K562 (cell line): ENCODE results near the gene MKNK2. TPM values are rescaled to one million over a fixed set of nuclear protein-coding genes. Genes with fewer than 3 reads are reported as not detected.

Source experiments
- CBX1 ChIP-seq: sonication (generic); IDR thresholded peaks from 2 replicates; pipeline ENCODE4 v1.6.1; 2016; ENCODE audit warnings: antibody characterized with exemption, low read depth, mild to moderate bottlenecking
- CCAR2 ChIP-seq: fragments of 200-400 bp; formaldehyde crosslinking; IDR thresholded peaks from 2 replicates; pipeline ENCODE4 v1.6.1; 2017; ENCODE audit warnings: mild to moderate bottlenecking, low read depth, low read length
- NR4A1 ChIP-seq, 2 experiments: fragments of 250-450 bp in 1 of 2; fragments of 450-650 bp in 1 of 2; sonication (Bioruptor Pico) in 1 of 2; IDR thresholded peaks; 2 replicates each; pipeline versions ENCODE4 v1.4.0 to v1.6.1; 2016 to 2020; ENCODE audit warnings: mild to moderate bottlenecking in 2 of 2, missing compliant biosample characterization in 1 of 2, missing genetic modification characterization in 1 of 2, moderate library complexity in 1 of 2
- SPI1 ChIP-seq: IDR thresholded peaks from 2 replicates; pipeline ENCODE4 v1.6.1; 2011; ENCODE audit warnings: low read depth, low read length, control low read depth, borderline replicate concordance
- STAG1 ChIP-seq: sonication (generic); formaldehyde crosslinking; IDR thresholded peaks from 2 replicates; pipeline ENCODE4 v1.5.0; 2020; ENCODE audit warnings: missing genetic modification reagents, borderline replicate concordance
- ZMIZ1 ChIP-seq, 2 experiments: fragments of 150-350 bp in 1 of 2; IDR thresholded peaks; 2 replicates each; pipeline ENCODE4 v1.6.1; 2012 to 2016; ENCODE audit warnings: low read depth in 2 of 2, low read length in 2 of 2, mild to moderate bottlenecking in 1 of 2, moderate library complexity in 1 of 2
- ZNF282 ChIP-seq: sonication (generic); formaldehyde crosslinking; IDR thresholded peaks from 2 replicates; pipeline ENCODE4 v1.8.1; 2023; ENCODE audit warnings: missing genetic modification reagents
- ZNF518B ChIP-seq: fragments of 250-450 bp; sonication (Bioruptor Pico); IDR thresholded peaks from 2 replicates; pipeline ENCODE4 v1.5.0; 2021; ENCODE audit warnings: mild to moderate bottlenecking, moderate library complexity
- polyA plus RNA-seq, 8 experiments: library from polyadenylated mRNA; depleted of rRNA in 4 of 8; stranded (reverse) in 5 of 8; unstranded in 3 of 8; fragments of >200 nt; fragmentation: Nextera tagmentation in 2 of 8; fragmentation: Illumina TruSeq in 1 of 8; extraction: Ambion mirVana in 2 of 8; extraction: Trizol in 1 of 8; gene quantifications; 2 replicates each; pipeline versions ENCODE4 v1.2.1 to v1.2.3, GENCODE V29; 2011 to 2014; ENCODE audit warnings: inconsistent platforms in 1 of 8, missing spikeins in 1 of 8
- total RNA-seq, 7 experiments: library from RNA; depleted of rRNA in 6 of 7; stranded (reverse); fragments of >200 nt in 6 of 7; fragmentation: Illumina TruSeq in 2 of 7; extraction: Trizol in 2 of 7; gene quantifications; 2 replicates each; pipeline versions ENCODE4 v1.2.1 to v1.2.3, GENCODE V29; 2011 to 2021; ENCODE audit warnings: low replicate concordance in 1 of 7
- TF ChIP-seq, protein P1 (sequence below): fragments of 450-650 bp; formaldehyde crosslinking; IDR thresholded peaks from 2 replicates; pipeline ENCODE4 v1.4.0; 2020; ENCODE audit warnings: mild to moderate bottlenecking, moderate library complexity
- TF ChIP-seq, protein P2 (sequence below): sonication (generic); formaldehyde crosslinking; IDR thresholded peaks from 2 replicates; pipeline ENCODE4 v1.8.0; 2023; ENCODE audit warnings: missing genetic modification reagents, mild to moderate bottlenecking, borderline replicate concordance

The MKNK2 gene
- total and polyA plus RNA-seq, 9 of the 15 experiments (the other 6 are each of a cell fraction or from before 2014, with no cell fraction given), result 5.1 to 191 (median 51.9) TPM

DNA sequence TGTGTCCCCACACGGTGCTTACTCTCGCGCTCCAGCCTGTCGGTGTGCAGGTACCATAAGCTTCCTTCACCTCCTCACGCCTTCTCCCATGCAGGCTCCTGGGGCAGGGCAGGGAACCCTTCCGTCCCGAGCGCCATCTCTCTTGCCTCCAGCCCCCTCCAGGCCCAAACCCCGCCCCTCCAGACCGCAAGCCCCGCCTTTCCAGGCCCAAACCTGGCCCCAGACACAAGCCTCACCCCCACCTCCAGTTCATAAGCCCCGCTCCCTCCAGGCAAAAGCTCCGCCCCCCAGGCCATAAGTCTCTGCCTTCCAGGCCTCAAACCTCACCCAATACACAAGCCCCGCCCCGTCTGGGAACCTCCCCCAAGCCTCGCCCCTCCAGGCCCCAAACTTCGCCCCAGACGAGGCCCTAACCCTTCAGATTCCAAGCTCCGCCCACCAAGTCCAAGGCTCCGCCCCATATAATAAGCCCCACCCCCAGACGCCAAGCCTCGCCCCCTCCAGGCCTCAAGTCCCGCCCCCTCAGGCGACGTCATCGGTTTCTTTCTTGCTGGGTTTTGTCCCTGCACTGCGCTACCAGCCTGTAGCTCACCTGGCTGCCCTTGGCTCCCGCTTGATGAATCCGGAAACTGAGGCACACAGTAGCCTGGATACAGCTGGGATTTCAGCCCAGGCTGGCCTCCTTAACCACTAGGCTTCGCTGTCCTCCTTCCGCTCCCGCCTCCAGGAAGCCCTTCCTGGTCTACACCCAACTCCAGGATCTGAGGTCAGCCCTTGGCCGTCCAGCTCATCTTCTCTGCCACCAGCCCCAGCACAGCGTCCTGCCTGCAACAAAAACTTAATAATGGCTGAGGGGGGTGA is 16.1 kb downstream of the MKNK2 start (continued):
- no peak for TF ChIP-seq SPI1
- no peak for TF ChIP-seq ZNF282 (CRISPR knock-in tag)
- TF ChIP-seq STAG1 (CRISPR knock-in tag), result no peak
- TF ChIP-seq ZMIZ1 (IDR thresholded peaks at IDR 0.05; ENCODE audit: low read depth in 2 of 2, low read length in 2 of 2), result no peak
- peak; percentile 82 for TF ChIP-seq CBX1
- TF ChIP-seq ZNF518B (CRISPR knock-in tag), result no peak
- TF ChIP-seq, protein P1, sequence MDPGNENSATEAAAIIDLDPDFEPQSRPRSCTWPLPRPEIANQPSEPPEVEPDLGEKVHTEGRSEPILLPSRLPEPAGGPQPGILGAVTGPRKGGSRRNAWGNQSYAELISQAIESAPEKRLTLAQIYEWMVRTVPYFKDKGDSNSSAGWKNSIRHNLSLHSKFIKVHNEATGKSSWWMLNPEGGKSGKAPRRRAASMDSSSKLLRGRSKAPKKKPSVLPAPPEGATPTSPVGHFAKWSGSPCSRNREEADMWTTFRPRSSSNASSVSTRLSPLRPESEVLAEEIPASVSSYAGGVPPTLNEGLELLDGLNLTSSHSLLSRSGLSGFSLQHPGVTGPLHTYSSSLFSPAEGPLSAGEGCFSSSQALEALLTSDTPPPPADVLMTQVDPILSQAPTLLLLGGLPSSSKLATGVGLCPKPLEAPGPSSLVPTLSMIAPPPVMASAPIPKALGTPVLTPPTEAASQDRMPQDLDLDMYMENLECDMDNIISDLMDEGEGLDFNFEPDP, result no peak
- no peak for TF ChIP-seq NR4A1 (CRISPR knock-in tag; IDR thresholded peaks at IDR 0.05)
- no peak for TF ChIP-seq NR4A1 (tag; IDR thresholded peaks at IDR 0.05)
- TF ChIP-seq, protein P2, sequence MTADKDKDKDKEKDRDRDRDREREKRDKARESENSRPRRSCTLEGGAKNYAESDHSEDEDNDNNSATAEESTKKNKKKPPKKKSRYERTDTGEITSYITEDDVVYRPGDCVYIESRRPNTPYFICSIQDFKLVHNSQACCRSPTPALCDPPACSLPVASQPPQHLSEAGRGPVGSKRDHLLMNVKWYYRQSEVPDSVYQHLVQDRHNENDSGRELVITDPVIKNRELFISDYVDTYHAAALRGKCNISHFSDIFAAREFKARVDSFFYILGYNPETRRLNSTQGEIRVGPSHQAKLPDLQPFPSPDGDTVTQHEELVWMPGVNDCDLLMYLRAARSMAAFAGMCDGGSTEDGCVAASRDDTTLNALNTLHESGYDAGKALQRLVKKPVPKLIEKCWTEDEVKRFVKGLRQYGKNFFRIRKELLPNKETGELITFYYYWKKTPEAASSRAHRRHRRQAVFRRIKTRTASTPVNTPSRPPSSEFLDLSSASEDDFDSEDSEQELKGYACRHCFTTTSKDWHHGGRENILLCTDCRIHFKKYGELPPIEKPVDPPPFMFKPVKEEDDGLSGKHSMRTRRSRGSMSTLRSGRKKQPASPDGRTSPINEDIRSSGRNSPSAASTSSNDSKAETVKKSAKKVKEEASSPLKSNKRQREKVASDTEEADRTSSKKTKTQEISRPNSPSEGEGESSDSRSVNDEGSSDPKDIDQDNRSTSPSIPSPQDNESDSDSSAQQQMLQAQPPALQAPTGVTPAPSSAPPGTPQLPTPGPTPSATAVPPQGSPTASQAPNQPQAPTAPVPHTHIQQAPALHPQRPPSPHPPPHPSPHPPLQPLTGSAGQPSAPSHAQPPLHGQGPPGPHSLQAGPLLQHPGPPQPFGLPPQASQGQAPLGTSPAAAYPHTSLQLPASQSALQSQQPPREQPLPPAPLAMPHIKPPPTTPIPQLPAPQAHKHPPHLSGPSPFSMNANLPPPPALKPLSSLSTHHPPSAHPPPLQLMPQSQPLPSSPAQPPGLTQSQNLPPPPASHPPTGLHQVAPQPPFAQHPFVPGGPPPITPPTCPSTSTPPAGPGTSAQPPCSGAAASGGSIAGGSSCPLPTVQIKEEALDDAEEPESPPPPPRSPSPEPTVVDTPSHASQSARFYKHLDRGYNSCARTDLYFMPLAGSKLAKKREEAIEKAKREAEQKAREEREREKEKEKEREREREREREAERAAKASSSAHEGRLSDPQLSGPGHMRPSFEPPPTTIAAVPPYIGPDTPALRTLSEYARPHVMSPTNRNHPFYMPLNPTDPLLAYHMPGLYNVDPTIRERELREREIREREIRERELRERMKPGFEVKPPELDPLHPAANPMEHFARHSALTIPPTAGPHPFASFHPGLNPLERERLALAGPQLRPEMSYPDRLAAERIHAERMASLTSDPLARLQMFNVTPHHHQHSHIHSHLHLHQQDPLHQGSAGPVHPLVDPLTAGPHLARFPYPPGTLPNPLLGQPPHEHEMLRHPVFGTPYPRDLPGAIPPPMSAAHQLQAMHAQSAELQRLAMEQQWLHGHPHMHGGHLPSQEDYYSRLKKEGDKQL (CRISPR knock-in tag), result no peak
- no peak for TF ChIP-seq CCAR2
